Measurements from ENCODE around the gene PROX1.

- TF ChIP-seq EZH2 (IDR thresholded peaks at IDR 0.05; ENCODE audit: insufficient read depth, poor library complexity, severe bottlenecking) (no peak), EZH2phosphoT487 (IDR thresholded peaks at IDR 0.05; ENCODE audit: insufficient read depth, low read depth) (no peak)
Measured at GRCh38 chr1:213995603-213996002, 7.8 kb downstream of the PROX1 start.
